Muscle layer of duodenum (tissue), 2 donors: ENCODE measurements around the gene SIRPB2.

ENCODE experiments used
- H3K27ac ChIP-seq: one replicate; pipeline ENCODE4 v1.7.0; 2013; ENCODE audit warnings: mild to moderate bottlenecking, low read length
- H3K27me3 ChIP-seq: one replicate; pipeline ENCODE4 v1.7.0; 2013; ENCODE audit warnings: low read depth, mild to moderate bottlenecking, control low read depth, low read length
- H3K36me3 ChIP-seq, 2 donors: one replicate each; pipeline ENCODE4 v1.7.0; 2013; ENCODE audit warnings: low read length in 2 of 2, control low read depth in 1 of 2, mild to moderate bottlenecking in 1 of 2; ENCODE audit not compliant: insufficient read depth in 2 of 2, control insufficient read depth in 1 of 2
- H3K4me1 ChIP-seq, 2 donors: one replicate each; pipeline ENCODE4 v1.7.0; 2013; ENCODE audit warnings: low read length in 2 of 2, mild to moderate bottlenecking in 2 of 2, control low read depth in 1 of 2, moderate library complexity in 1 of 2; ENCODE audit not compliant: insufficient read depth in 2 of 2, control insufficient read depth in 1 of 2
- H3K4me3 ChIP-seq, 2 donors: one replicate each; pipeline ENCODE4 v1.7.0; 2013; ENCODE audit warnings: low read length in 2 of 2, low read depth in 1 of 2, mild to moderate bottlenecking in 1 of 2
- H3K9me3 ChIP-seq, 2 donors: one replicate each; pipeline ENCODE4 v1.7.0; 2013; ENCODE audit warnings: low read length in 2 of 2, control low read depth in 1 of 2, mild to moderate bottlenecking in 1 of 2; ENCODE audit not compliant: control insufficient read depth in 1 of 2
- donor health status: healthy.

Gene SIRPB2

DNA sequence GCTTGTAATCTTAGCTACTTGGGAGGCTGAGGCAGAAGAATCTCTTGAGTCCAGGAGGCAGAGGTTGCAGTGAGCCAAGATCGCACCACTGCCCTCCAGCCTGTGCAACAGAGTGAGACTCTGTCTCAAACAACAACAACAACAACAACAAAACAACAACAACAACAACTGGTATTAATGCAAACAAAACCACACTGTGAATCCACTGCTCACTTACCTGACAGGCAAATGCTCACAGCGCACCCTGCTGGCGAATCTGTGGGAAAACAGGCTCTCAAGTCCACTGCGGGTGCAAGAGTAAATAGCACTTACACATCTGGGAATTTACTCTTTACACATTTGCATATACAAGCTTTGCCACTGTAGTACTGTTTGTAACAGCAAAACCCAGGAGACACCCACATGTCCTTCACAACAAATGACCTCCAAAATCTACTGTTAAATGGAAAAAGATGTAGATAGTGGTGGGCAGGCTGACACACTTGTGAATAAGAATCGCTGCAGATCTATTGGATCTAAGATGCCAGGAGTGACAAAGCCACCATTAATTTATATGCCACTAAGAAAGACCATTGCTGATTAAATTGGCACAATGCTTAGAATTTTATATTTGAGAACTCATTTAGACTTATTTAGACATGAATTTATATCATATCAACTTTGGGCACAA lies 53.9 kb downstream of the SIRPB2 start:
- Histone ChIP-seq H3K4me3 (no peak overlapping the region), H3K27ac (no peak overlapping the region), H3K9me3 (no peaks in the 10 kb centered on the region), H3K36me3 (peaks cover 10 to 29% of the 10 kb centered on the region in 2 donors), H3K27me3 (no peaks in the 10 kb centered on the region), H3K4me1 (no peaks in the 10 kb centered on the region)

DNA sequence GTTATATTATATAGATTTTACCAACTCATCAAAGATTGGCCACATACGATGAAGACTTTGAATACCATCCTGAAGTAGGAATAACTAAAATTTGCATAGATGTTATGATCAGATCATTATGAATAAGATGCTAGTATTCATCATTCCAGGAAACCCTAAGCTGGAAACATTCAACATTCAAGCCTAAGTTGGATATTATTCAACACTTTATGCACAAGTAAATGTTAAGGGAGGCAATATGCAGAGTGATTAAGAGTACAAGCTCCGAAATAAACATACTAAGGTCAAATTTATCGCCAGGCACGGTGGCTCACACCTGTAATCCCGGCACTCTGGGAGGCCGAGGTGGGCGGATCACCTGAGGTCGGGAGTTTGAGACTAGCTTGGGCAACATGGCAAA lies 55.0 kb downstream of the SIRPB2 start:
- Histone ChIP-seq H3K27me3 (no peaks in the 10 kb centered on the region), H3K4me1 (no peaks in the 10 kb centered on the region), H3K27ac (no peak overlapping the region), H3K4me3 (no peak overlapping the region), H3K9me3 (no peaks in the 10 kb centered on the region), H3K36me3 (peaks cover 5 to 18% of the 10 kb centered on the region in 2 donors)

DNA sequence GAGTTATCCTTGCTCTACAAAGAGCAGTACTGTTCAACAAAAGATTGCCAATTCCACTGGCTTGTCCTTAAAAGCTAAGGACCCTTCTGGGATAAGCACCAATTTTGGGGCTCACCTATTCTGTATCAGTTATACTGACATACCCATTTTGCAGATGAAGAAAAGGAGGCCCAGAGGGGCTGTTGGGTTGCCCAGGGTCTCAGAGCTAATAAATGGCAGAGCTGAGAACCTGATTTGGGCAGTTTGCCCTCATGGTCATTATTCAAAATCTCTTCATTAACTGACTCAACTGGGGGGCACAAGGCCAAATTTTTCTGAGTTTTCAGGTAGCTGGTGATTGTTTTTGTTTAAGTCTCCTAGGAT lies 55.9 kb downstream of the SIRPB2 start:
- H3K4me1 ChIP-seq: no peaks in the 10 kb centered on the region

DNA sequence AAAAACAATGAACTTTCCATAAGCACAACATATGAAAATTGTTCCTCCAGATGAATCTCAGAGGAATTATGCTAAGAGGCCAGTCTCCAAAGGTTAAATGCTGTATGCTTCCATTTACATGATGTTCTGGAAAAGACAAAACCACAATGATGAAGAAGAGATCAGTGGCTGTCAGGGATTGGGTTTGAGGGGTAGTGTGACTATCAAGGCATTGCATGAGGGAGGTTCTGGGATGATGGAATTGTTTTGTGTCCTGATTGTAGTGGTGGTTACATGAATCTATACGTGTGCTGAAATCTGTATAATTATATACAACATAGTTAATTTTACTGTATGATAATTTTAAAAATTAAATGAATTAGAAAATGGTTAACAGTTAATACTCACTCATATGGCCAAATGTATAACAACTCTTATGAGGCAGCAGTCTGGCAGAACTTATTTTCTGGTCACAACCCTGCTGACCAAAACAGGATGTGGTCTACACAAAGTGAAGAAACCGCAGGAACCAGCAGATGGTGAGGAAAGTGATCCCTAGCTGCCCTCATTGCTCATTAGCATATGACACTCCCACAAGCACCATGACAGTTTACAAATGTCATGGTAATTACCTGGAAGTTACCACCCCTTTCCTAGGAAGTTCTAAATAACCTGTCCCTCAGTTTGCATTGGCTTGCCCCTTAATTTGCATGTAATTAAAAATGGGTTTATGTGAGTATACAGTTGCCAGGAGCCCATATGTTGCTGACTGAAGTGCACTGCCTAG lies 56.5 kb downstream of the SIRPB2 start:
- H3K9me3 ChIP-seq: no peaks in the 10 kb centered on the region
- H3K27me3 ChIP-seq: no peaks in the 10 kb centered on the region
- H3K4me3 ChIP-seq: no peak overlapping the region
- H3K4me1 ChIP-seq: no peaks in the 10 kb centered on the region
- H3K27ac ChIP-seq: no peak overlapping the region
- H3K36me3 ChIP-seq: peaks cover 0 to 3% of the 10 kb centered on the region in 2 donors

More for the DNA sequence above, 55.9 kb downstream of the SIRPB2 start:
- Histone ChIP-seq H3K9me3 (no peaks in the 10 kb centered on the region), H3K36me3 (peaks cover 0 to 9% of the 10 kb centered on the region in 2 donors), H3K27me3 (no peaks in the 10 kb centered on the region), H3K4me3 (no peak overlapping the region), H3K27ac (no peak overlapping the region)

DNA sequence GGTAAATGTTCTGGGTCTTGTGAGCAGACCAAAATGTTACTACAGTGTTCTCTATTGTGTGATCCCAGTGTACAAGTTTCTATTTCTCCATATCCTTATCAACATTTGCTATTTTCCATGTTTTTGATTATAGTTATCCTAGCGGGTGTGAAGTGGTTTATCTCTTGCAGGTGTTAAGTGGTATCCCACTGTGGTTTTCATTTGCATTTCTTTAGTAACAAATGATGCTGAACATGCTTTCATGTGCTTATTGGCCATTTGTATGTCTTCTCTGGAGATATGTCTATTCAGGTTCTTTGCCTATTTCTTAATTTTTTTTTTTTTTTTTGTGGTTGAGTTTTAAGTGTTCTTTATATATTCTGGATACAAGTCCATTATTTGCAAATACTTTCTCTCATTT lies 60.1 kb downstream of the SIRPB2 start:
- Histone ChIP-seq H3K4me3 (no peak overlapping the region), H3K9me3 (no peaks in the 10 kb centered on the region), H3K27ac (no peak overlapping the region), H3K4me1 (no peaks in the 10 kb centered on the region), H3K27me3 (no peaks in the 10 kb centered on the region), H3K36me3 (no peaks in the 10 kb centered on the region)

DNA sequence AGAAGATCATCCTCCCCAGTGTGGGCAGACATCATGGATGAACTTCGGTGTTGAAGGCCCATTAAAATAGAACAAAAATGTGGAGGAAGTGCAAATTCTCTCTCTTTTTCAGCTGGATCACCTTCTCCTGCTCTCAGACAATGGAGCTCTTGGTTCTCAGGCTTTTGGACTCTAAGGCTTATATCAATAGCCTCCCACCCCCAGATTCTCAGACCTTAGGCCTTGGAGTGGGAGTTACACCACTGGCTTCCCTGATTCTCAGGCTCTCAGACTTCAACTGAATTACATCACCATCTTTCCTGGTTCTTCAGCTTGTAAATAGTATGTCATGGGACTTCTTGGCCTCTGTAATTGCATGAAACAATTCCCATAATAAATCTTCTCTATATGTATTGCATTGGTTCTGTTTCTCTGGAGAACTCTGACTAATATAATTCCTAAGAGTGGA lies 61.2 kb downstream of the SIRPB2 start:
- no peak overlapping the region for H3K27ac ChIP-seq
- no peaks in the 10 kb centered on the region for H3K4me1 ChIP-seq
- H3K4me3 ChIP-seq: no peak overlapping the region
- H3K36me3 ChIP-seq: no peaks in the 10 kb centered on the region
- H3K27me3 ChIP-seq: no peaks in the 10 kb centered on the region
- H3K9me3 ChIP-seq: no peaks in the 10 kb centered on the region

DNA sequence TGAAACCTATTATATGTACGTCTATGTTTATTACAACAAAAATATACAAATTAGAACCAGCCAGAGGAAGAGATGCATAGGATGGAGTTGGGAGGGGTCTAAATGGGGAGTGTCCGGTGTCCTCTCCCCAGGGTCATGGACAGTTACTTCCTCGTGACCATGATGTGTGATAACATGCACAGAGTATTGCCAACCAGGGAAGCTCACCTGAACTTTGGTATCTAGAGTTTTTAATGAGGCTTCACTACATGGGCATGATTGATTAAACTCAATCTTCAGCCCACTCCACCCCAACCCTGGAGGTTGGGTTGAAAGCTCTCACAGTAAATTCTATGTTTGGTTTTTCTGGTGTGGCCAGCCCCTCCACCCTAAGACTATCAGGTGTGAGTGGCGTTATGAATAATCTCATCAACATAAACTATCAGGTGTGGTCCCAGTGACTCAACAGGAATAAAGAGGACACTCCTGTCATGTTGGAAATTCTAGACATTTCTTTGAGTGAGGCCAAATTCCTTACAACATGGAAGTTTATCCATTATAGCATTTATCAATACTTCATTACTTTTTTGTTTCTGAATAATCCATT lies 62.0 kb downstream of the SIRPB2 start:
- Histone ChIP-seq H3K27me3 (no peaks in the 10 kb centered on the region), H3K4me1 (no peaks in the 10 kb centered on the region), H3K36me3 (no peaks in the 10 kb centered on the region), H3K9me3 (no peaks in the 10 kb centered on the region), H3K27ac (no peak overlapping the region), H3K4me3 (no peak overlapping the region)

DNA sequence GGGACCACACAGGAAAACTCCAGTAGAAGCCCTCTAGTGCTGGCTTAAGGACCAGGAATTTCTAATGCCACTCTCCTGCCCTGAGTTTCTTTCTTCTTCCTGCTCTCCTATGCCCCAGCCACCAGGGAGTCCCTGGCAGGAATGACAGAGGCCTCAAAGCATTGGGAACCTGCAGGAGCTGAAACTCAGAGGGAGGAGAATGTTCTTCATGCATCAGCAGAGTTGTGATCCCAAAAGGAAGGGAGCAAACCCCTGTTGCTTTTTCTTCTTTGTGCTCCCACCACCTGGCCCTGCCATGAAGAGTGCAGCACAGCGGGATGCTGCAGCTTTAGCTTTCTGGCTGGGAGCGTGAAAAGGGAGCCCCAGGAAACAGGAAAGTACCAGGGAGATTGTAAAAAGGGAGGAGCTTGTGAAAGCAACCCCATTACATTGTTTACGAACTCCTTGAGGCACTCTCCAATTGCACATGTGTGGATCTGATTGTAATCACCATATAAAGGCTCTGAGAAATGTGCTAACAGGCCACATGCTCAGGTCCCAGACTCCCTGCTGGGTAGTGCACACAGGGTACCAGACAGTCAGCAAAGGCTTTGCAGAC lies 63.7 kb downstream of the SIRPB2 start:
- no peak overlapping the region for H3K27ac ChIP-seq
- no peaks in the 10 kb centered on the region for H3K9me3 ChIP-seq

DNA sequence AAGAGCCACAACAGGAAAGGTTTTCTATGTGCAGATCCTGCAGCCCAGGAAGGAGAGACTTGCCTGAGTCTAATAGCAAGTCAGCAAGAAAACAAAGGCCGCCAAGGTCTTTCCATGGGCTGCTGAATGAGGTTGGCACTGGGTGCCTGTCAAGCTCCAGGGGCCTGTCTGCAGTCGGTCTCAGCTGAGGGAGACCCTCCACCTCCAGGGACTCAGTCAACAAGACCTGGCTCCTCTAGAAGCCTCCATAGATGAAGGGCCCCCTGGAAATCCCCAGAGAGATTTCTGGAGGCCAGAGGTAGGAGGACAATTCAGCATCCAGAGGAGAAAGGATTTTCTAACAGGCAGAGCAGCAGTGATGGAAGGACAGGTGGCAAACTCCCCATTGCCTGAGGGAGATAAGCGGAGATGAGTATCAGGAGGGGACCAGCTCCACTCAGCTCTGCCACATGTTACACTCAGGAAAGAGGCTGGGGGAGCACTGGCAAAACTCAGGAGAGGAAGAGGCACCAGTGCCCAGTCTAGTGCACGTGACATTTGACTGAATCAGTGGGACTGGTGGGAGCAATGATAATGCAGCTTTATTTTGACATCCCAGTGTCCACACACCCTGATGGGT lies 64.9 kb downstream of the SIRPB2 start:
- Histone ChIP-seq H3K36me3 (no peaks in the 10 kb centered on the region), H3K27me3 (no peaks in the 10 kb centered on the region), H3K4me1 (no peaks in the 10 kb centered on the region), H3K27ac (no peak overlapping the region), H3K9me3 (no peaks in the 10 kb centered on the region), H3K4me3 (no peak overlapping the region)

More for the DNA sequence above, 63.7 kb downstream of the SIRPB2 start:
- Histone ChIP-seq H3K27me3 (no peaks in the 10 kb centered on the region), H3K4me3 (no peak overlapping the region), H3K36me3 (no peaks in the 10 kb centered on the region), H3K4me1 (no peaks in the 10 kb centered on the region)
